ENCODE measurements around the gene RCC2.
"Not testable (repeated sequence)": the region's sequence is repeated elsewhere in the genome, so short reads cannot be mapped to it uniquely, and the experiment has no call there.

RCC2 gene

GRCh38 chr1:17412093-17412870, 27.2 kb downstream of the RCC2 start:
- Histone ChIP-seq H3K4me1 (ENCODE audit: control extremely low read depth in 1 of 4, control insufficient read depth in 4 of 4, insufficient read depth in 4 of 4, low read length in 3 of 4) (no peaks in the 10 kb centered on the region), H3K4me3 (ENCODE audit: control insufficient read depth in 1 of 7, extremely low read depth in 1 of 7, insufficient read depth in 4 of 7, low read depth in 2 of 7, low read length in 6 of 7) (no peak overlapping the region), H3K9me3 (ENCODE audit: control extremely low read depth in 1 of 5, control insufficient read depth in 4 of 5, insufficient read depth in 2 of 5, low read depth in 1 of 5, low read length in 4 of 5) (no peaks in the 10 kb centered on the region), H3K36me3 (ENCODE audit: control insufficient read depth in 4 of 4, insufficient read depth in 4 of 4, low read length in 3 of 4) (peaks cover 27 to 95% (median 85%) of the 10 kb centered on the region in 4 experiments), H3K27ac (ENCODE audit: insufficient read depth in 1 of 2, low read depth in 1 of 2, low read length in 2 of 2, poor library complexity in 1 of 2, severe bottlenecking in 2 of 2) (no peak overlapping the region), H3K27me3 (replicated peaks in 2 of 5; ENCODE audit: control insufficient read depth in 4 of 5, insufficient read depth in 5 of 5, low read length in 4 of 5) (no peaks in the 10 kb centered on the region)
- ChIA-PET CTCF (no interaction called here), POLR2A (interaction anchor here (0.6 kb wide), 1 partner anchor 40 kb away, joined by 5 read pairs; no protein-coding TSS in a partner anchor)
- DNase-seq, result no peak
- WGBS (ENCODE audit: insufficient coverage), result 96% methylated on average over 16 of the region's 16 CpGs

GRCh38 chr1:17409391-17409811, 30.1 kb downstream of the RCC2 start:
- 96% methylated on average over 9 of the region's 10 CpGs for WGBS (ENCODE audit: insufficient coverage)
- CTCF ChIA-PET, result interaction anchor here (1.1 kb wide), 1 partner anchor 285 kb away, joined by 4 read pairs; no protein-coding TSS in a partner anchor

GRCh38 chr1:17407786-17408514, 31.5 kb downstream of the RCC2 start:
- 97% methylated on average over 21 of the region's 30 CpGs for WGBS (ENCODE audit: insufficient coverage)
- H3K4me1 ChIP-seq (ENCODE audit: control extremely low read depth in 1 of 4, control insufficient read depth in 4 of 4, insufficient read depth in 4 of 4, low read length in 3 of 4); H3K9me3 ChIP-seq (ENCODE audit: control extremely low read depth in 1 of 5, control insufficient read depth in 4 of 5, insufficient read depth in 2 of 5, low read depth in 1 of 5, low read length in 4 of 5); DNase-seq; H3K27me3 ChIP-seq (replicated peaks in 2 of 5; ENCODE audit: control insufficient read depth in 4 of 5, insufficient read depth in 5 of 5, low read length in 4 of 5); H3K4me3 ChIP-seq (ENCODE audit: control insufficient read depth in 1 of 7, extremely low read depth in 1 of 7, insufficient read depth in 4 of 7, low read depth in 2 of 7, low read length in 6 of 7); POLR2A ChIA-PET; H3K27ac ChIP-seq (ENCODE audit: insufficient read depth in 1 of 2, low read depth in 1 of 2, low read length in 2 of 2, poor library complexity in 1 of 2, severe bottlenecking in 2 of 2): not testable (repeated sequence)
- CTCF ChIA-PET, result interaction anchor here (1.8 to 3.4 kb wide), 2 partner anchors 10 to 283 kb away, joined by 11 to 16 read pairs; no protein-coding TSS in a partner anchor
- H3K36me3 ChIP-seq (ENCODE audit: control insufficient read depth in 4 of 4, insufficient read depth in 4 of 4, low read length in 3 of 4), result peaks cover 18 to 58% (median 48%) of the 10 kb centered on the region in 4 experiments

More at GRCh38 chr1:17409391-17409811, 30.1 kb downstream of the RCC2 start:
- POLR2A ChIA-PET, result no interaction called here
- H3K27me3 ChIP-seq (replicated peaks in 2 of 5; ENCODE audit: control insufficient read depth in 4 of 5, insufficient read depth in 5 of 5, low read length in 4 of 5), result no peaks in the 10 kb centered on the region
- peak in 2 of 3 donors; percentile 25 to 42 for DNase-seq
- H3K4me3 ChIP-seq (ENCODE audit: control insufficient read depth in 1 of 7, extremely low read depth in 1 of 7, insufficient read depth in 4 of 7, low read depth in 2 of 7, low read length in 6 of 7), result peak overlapping the region in 1 of 7 experiments; percentile 1
- no peaks in the 10 kb centered on the region for H3K9me3 ChIP-seq (ENCODE audit: control extremely low read depth in 1 of 5, control insufficient read depth in 4 of 5, insufficient read depth in 2 of 5, low read depth in 1 of 5, low read length in 4 of 5)
- no peak overlapping the region for H3K27ac ChIP-seq (ENCODE audit: insufficient read depth in 1 of 2, low read depth in 1 of 2, low read length in 2 of 2, poor library complexity in 1 of 2, severe bottlenecking in 2 of 2)
- H3K4me1 ChIP-seq (ENCODE audit: control extremely low read depth in 1 of 4, control insufficient read depth in 4 of 4, insufficient read depth in 4 of 4, low read length in 3 of 4), result peaks cover 0 to 3% (median 0%) of the 10 kb centered on the region in 4 experiments
- H3K36me3 ChIP-seq (ENCODE audit: control insufficient read depth in 4 of 4, insufficient read depth in 4 of 4, low read length in 3 of 4), result peaks cover 18 to 73% (median 60%) of the 10 kb centered on the region in 4 experiments

DNA sequence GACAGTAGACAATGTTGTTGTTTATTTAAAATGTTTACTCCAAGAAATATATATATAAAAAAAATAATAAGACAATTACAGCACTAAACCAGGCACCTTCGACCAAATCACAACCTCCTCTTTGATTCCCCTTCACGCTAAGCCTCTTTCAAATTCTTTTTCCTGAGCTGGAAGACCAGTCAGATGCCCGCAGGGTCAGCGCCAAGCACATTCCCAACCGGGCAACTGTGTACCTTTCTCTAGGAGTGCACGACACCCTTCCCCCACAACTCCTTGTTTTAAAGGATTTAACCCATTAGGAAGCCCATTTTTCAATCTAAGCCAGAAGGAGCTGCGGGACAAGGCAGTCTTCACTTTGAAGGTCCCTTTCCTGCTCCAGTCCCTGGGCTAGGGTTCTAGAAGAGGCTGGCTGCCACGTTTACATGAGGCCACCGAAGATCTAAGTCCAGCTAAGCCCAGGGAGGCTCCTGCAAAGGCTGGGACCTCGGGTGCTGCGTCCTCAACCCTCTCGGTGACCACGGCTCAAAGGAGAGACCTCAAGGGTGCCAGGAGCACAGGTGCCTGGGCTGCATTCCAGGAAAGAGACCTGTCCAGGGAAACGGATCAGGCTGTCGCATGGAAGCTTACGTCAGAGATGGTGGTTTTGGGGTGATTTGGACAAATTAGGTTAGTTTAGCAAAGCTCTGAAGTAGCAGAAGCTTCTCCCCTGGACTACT, 32.6 kb downstream of the RCC2 start:
- H3K27me3 ChIP-seq (replicated peaks in 2 of 5; ENCODE audit: control insufficient read depth in 4 of 5, insufficient read depth in 5 of 5, low read length in 4 of 5); H3K4me1 ChIP-seq (ENCODE audit: control extremely low read depth in 1 of 4, control insufficient read depth in 4 of 4, insufficient read depth in 4 of 4, low read length in 3 of 4); POLR2A ChIA-PET; H3K4me3 ChIP-seq (ENCODE audit: control insufficient read depth in 1 of 7, extremely low read depth in 1 of 7, insufficient read depth in 4 of 7, low read depth in 2 of 7, low read length in 6 of 7); H3K27ac ChIP-seq (ENCODE audit: insufficient read depth in 1 of 2, low read depth in 1 of 2, low read length in 2 of 2, poor library complexity in 1 of 2, severe bottlenecking in 2 of 2); H3K9me3 ChIP-seq (ENCODE audit: control extremely low read depth in 1 of 5, control insufficient read depth in 4 of 5, insufficient read depth in 2 of 5, low read depth in 1 of 5, low read length in 4 of 5); DNase-seq: not testable (repeated sequence)
- CTCF ChIA-PET, result interaction anchor here (0.7 to 3.4 kb wide), 10 partner anchors 9 to 352 kb away, joined by 3 to 16 read pairs (median 6); no protein-coding TSS in a partner anchor
- H3K36me3 ChIP-seq (ENCODE audit: control insufficient read depth in 4 of 4, insufficient read depth in 4 of 4, low read length in 3 of 4), result peaks cover 16 to 48% (median 39%) of the 10 kb centered on the region in 4 experiments
- 95% methylated on average over 11 of the region's 16 CpGs for WGBS (ENCODE audit: insufficient coverage)

DNA sequence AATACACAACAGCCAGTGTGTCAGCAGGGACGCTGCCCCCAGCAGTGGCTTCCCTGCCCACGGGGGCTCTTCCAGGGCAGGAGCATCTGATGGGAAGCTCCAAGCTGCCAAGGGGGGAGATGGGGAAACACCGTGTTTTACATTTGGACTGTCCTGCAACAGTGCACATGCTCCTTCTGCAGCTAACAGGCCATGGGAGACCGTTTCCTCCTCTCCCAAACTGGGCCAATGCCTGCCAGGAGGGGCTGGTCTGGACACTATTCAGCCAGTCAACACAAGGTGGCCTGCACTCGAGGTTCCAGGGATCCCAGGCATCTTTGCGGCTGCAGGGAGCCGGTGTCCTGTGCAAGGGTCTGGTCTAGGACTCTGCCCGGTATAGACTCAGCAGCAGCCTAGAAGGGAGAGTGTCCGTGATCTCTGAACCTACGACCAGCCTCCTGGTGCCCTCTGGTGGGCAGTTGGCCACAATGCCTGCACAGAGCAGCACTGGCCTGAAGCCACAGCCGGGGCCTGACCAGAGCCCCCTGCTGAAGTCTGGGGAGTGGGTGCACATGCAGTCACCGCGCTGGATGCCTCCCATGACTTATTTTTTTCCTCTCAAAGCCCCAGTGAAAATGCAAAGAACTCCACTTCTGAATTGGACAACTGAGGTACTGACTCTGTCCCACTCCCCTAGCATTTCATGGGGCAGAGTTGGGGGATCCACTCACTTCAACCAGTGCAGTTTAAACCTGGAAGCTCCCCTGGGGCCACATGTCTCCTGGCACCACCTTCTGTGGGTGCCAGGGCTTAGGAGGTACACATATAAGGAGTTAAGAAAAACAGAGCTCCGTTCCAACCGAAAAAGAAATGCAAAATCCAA, 33.3 kb downstream of the RCC2 start:
- Histone ChIP-seq H3K4me3 (ENCODE audit: control insufficient read depth in 1 of 7, extremely low read depth in 1 of 7, insufficient read depth in 4 of 7, low read depth in 2 of 7, low read length in 6 of 7) (no peak overlapping the region), H3K27ac (ENCODE audit: insufficient read depth in 1 of 2, low read depth in 1 of 2, low read length in 2 of 2, poor library complexity in 1 of 2, severe bottlenecking in 2 of 2) (no peak overlapping the region), H3K36me3 (ENCODE audit: control insufficient read depth in 4 of 4, insufficient read depth in 4 of 4, low read length in 3 of 4) (peaks cover 14 to 40% (median 32%) of the 10 kb centered on the region in 4 experiments), H3K9me3 (ENCODE audit: control extremely low read depth in 1 of 5, control insufficient read depth in 4 of 5, insufficient read depth in 2 of 5, low read depth in 1 of 5, low read length in 4 of 5) (no peaks in the 10 kb centered on the region), H3K4me1 (ENCODE audit: control extremely low read depth in 1 of 4, control insufficient read depth in 4 of 4, insufficient read depth in 4 of 4, low read length in 3 of 4) (peaks cover 0 to 3% (median 0%) of the 10 kb centered on the region in 4 experiments), H3K27me3 (replicated peaks in 2 of 5; ENCODE audit: control insufficient read depth in 4 of 5, insufficient read depth in 5 of 5, low read length in 4 of 5) (no peaks in the 10 kb centered on the region)
- WGBS (ENCODE audit: insufficient coverage), result 63% methylated on average over 12 of the region's 15 CpGs
- peak; percentile 61 to 77 (median 69) for DNase-seq
- CTCF ChIA-PET, result interaction anchor here (0.7 to 3.4 kb wide), 15 partner anchors 9 to 351 kb away, joined by 3 to 16 read pairs (median 5); no protein-coding TSS in a partner anchor
- POLR2A ChIA-PET, result no interaction called here

- H3K9me3 ChIP-seq (ENCODE audit: control extremely low read depth in 1 of 5, control insufficient read depth in 4 of 5, insufficient read depth in 2 of 5, low read depth in 1 of 5, low read length in 4 of 5), result no peaks in the 10 kb centered on the region
- no peak overlapping the region for H3K4me3 ChIP-seq (ENCODE audit: control insufficient read depth in 1 of 7, extremely low read depth in 1 of 7, insufficient read depth in 4 of 7, low read depth in 2 of 7, low read length in 6 of 7)
- peaks cover 0 to 3% (median 0%) of the 10 kb centered on the region in 4 experiments for H3K4me1 ChIP-seq (ENCODE audit: control extremely low read depth in 1 of 4, control insufficient read depth in 4 of 4, insufficient read depth in 4 of 4, low read length in 3 of 4)
- peaks cover 5 to 27% (median 20%) of the 10 kb centered on the region in 4 experiments for H3K36me3 ChIP-seq (ENCODE audit: control insufficient read depth in 4 of 4, insufficient read depth in 4 of 4, low read length in 3 of 4)
- no peak overlapping the region for H3K27ac ChIP-seq (ENCODE audit: insufficient read depth in 1 of 2, low read depth in 1 of 2, low read length in 2 of 2, poor library complexity in 1 of 2, severe bottlenecking in 2 of 2)
- CTCF ChIA-PET, result interaction anchor here (1.0 to 3.4 kb wide), 10 partner anchors 9 to 347 kb away, joined by 3 to 16 read pairs (median 5); no protein-coding TSS in a partner anchor
- H3K27me3 ChIP-seq (replicated peaks in 2 of 5; ENCODE audit: control insufficient read depth in 4 of 5, insufficient read depth in 5 of 5, low read length in 4 of 5), result no peaks in the 10 kb centered on the region
- DNase-seq, result no peak
- WGBS (ENCODE audit: insufficient coverage), result 71% methylated on average over 5 of the region's 6 CpGs
- POLR2A ChIA-PET, result interaction anchor here (0.7 kb wide), 1 partner anchor 9 kb away, joined by 3 read pairs; no protein-coding TSS in a partner anchor
Observed at GRCh38 chr1:17404820-17405219, 34.7 kb downstream of the RCC2 start.

Measured in common myeloid progenitor, CD34-positive (primary cell).